ENCODE data around the gene USP4. TPM values are rescaled to one million over a fixed set of nuclear protein-coding genes. Genes with fewer than 3 reads are reported as not detected.
"Not testable (repeated sequence)": the region's sequence is repeated elsewhere in the genome, so short reads cannot be mapped to it uniquely, and the experiment has no call there.

The USP4 gene
- total RNA-seq, 4 donors from 2014 or later, result 8.1 to 29.6 (median 19.3) TPM

- intact Hi-C loops (cut with DNase I), result no loop called here
- H3K4me3 ChIP-seq, result peak overlapping the region in 1 of 4 donors; percentile 25
- no peaks in the 10 kb centered on the region for H3K27me3 ChIP-seq
- H3K36me3 ChIP-seq, result peaks cover 0 to 20% (median 0%) of the 10 kb centered on the region in 3 donors
- 13 to 30% methylated on average over 1 of the region's 1 CpG for WGBS, 2 donors
- peaks cover 22 to 85% (median 59%) of the 10 kb centered on the region in 3 donors for H3K4me1 ChIP-seq
- no peaks in the 10 kb centered on the region for H3K9me3 ChIP-seq
- no peak for TF ChIP-seq CTCF (IDR thresholded peaks at IDR 0.05)
- TF ChIP-seq POLR2A (IDR thresholded peaks at IDR 0.05), result no peak
- peak overlapping the region; percentile 84 to 92 (median 88) for H3K27ac ChIP-seq
- DNase-seq, result no peak
Measured at GRCh38 chr3:49351521-49352011, 11.7 kb upstream of the USP4 start.

GRCh38 chr3:49349348-49350114, 9.7 kb upstream of the USP4 start:
- DNase-seq, result no peak
- Histone ChIP-seq H3K27ac (peak overlapping the region; percentile 31 to 92 (median 84)), H3K36me3 (no peaks in the 10 kb centered on the region), H3K4me3 (no peak overlapping the region), H3K27me3 (no peaks in the 10 kb centered on the region), H3K9me3 (no peaks in the 10 kb centered on the region), H3K4me1 (peaks cover 23 to 85% (median 50%) of the 10 kb centered on the region in 3 donors)
- 63 to 75% methylated on average over 2 to 3 of the region's 3 CpGs for WGBS, 2 donors
- TF ChIP-seq CTCF (IDR thresholded peaks at IDR 0.05) (no peak), POLR2A (IDR thresholded peaks at IDR 0.05) (no peak)
- intact Hi-C loops (cut with DNase I), result no loop called here

GRCh38 chr3:49348361-49348760, 8.5 kb upstream of the USP4 start:
- H3K27me3 ChIP-seq; H3K9me3 ChIP-seq; H3K4me3 ChIP-seq; H3K27ac ChIP-seq; intact Hi-C loops (cut with DNase I); H3K36me3 ChIP-seq; DNase-seq: not testable (repeated sequence)
- H3K4me1 ChIP-seq, result peaks cover 24 to 88% (median 48%) of the 10 kb centered on the region in 3 donors
- WGBS, 2 donors, result 87 to 95% methylated on average over 8 to 10 of the region's 12 CpGs

GRCh38 chr3:49346797-49347251, 7.0 kb upstream of the USP4 start:
- intact Hi-C loops (cut with DNase I), result no loop called here
- 50 to 51% methylated on average over 6 of the region's 6 CpGs for WGBS, 2 donors
- TF ChIP-seq POLR2A (IDR thresholded peaks at IDR 0.05) (no peak), CTCF (IDR thresholded peaks at IDR 0.05) (no peak)
- Histone ChIP-seq H3K9me3 (no peaks in the 10 kb centered on the region), H3K4me1 (peaks cover 18 to 75% (median 33%) of the 10 kb centered on the region in 3 donors), H3K36me3 (no peaks in the 10 kb centered on the region), H3K4me3 (no peak overlapping the region), H3K27ac (peak overlapping the region; percentile 73 to 95 (median 82)), H3K27me3 (no peaks in the 10 kb centered on the region)
- no peak for DNase-seq

- H3K27me3 ChIP-seq, result no peaks in the 10 kb centered on the region
- H3K36me3 ChIP-seq, result no peaks in the 10 kb centered on the region
- intact Hi-C loops (cut with DNase I), result no loop called here
- DNase-seq, result no peak
- peaks cover 20 to 74% (median 35%) of the 10 kb centered on the region in 3 donors for H3K4me1 ChIP-seq
- WGBS, 2 donors, result 83 to 96% methylated on average over 3 of the region's 3 CpGs
- peak overlapping the region in 3 of 4 donors; percentile 40 to 95 (median 53) for H3K27ac ChIP-seq
- TF ChIP-seq POLR2A (IDR thresholded peaks at IDR 0.05), result no peak
- no peak for TF ChIP-seq CTCF (IDR thresholded peaks at IDR 0.05)
- no peaks in the 10 kb centered on the region for H3K9me3 ChIP-seq
- H3K4me3 ChIP-seq, result no peak overlapping the region
Measured at GRCh38 chr3:49343163-49343562, 3.3 kb upstream of the USP4 start.

Data from esophagus squamous epithelium (tissue), 5 donors.